HG03175 (cell line): ENCODE results near the gene ZSWIM4.

Experiments
- ATAC-seq: cut with Tn5 transposase; IDR thresholded peaks from one replicate; pipeline ENCODE4 v1.9.1; 2021; ENCODE audit warnings: mild to moderate bottlenecking, moderate library complexity; ENCODE audit not compliant: unreplicated experiment

Gene ZSWIM4

DNA sequence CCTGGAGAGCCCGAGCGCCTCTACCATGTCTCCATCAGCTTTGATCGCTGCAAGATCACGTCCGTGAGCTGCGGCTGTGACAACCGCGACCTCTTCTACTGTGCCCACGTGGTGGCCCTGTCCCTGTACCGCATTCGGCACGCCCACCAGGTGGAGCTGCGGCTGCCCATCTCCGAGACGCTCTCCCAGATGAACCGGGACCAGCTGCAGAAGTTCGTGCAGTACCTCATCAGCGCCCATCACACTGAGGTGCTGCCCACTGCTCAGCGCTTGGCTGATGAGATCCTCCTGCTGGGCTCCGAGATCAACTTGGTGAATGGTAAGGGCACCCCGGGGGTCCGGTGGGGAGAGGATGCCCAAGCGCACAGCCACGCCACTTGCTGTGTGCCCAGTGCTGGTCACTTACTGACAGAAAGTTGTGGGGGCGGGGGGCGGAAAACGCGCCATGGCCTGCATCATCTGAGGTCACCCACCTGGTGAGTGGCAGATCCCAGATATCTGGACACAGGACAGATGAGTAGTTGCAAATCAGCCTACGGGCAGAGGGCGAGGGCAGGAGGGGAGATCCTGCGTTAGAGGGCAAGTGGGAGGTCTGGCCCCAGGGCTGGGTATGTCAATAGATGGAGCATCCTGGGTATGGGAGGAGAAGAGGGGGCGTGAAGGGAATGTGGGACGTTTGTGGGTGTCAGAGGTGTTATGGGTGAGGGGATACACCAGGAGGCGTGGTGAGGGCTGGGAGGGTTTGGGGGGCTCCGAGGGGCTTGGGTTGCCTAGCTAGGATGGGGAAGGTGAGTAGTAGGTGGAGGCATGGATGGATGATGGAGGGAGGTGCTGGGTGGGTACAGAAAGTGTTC, 9.8 kb downstream of the ZSWIM4 start:
- ATAC-seq: no peak

DNA sequence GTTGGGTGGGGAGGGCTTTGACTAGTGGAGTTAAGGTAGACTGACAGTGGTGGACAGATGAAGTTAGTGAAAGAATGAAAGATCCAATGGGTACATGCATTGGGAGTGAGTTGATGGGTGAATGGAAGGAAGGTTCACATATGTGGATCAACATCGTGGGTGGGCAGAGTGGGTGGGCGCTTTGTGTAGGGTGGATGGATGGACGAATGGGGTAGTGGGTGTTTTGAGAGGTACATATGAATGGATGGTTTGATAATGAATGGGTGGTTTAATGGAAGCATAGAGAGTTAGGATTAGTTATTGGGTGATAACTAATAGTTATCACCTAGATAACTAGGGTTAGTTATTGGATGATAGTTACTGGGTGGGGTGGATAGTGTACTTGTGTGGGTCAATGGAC, 11.5 kb downstream of the ZSWIM4 start:
- no peak for ATAC-seq

DNA sequence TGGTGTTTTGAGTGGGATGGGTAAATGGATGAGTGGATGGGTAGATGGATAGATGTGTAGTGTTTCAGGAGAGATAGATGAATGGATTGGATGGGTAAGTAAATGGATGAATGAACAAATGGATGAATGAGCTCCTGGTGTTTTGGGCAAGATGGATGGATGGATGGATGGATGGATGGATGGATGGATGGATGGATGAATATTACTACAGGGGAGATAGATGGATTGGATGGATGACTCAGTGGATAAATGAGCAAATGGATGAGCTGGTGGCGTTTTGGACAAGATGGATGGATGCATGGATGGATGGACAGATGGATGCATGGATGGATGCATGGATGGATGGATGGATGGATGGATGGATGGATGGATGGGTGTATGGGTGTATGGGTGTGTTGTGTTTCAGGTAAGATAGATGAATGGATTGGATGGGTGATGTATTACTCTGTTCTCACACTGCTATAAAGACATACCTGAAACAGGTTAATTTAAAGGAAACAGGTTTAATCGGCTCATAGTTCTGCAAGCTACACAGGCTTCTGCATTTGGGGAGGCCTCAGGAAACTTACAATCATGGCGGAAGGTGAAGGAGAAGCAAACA, 12.3 kb downstream of the ZSWIM4 start:
- ATAC-seq: no peak

DNA sequence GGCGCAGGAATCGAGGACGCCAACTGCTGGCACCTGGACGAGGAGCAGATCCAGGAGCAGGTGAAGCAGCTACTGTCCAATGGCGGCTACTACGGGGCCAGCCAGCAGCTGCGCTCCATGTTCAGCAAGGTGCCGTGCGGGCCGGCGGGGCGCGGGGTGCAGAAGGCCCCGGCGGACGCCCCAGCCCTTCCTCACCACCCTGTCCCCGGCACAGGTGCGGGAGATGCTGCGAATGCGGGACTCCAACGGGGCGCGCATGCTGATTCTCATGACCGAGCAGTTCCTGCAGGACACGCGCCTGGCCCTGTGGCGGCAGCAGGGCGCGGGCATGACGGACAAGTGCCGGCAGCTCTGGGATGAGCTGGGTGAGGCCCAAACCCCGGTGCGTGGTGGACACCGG, 13.6 kb downstream of the ZSWIM4 start:
- ATAC-seq: no peak

DNA sequence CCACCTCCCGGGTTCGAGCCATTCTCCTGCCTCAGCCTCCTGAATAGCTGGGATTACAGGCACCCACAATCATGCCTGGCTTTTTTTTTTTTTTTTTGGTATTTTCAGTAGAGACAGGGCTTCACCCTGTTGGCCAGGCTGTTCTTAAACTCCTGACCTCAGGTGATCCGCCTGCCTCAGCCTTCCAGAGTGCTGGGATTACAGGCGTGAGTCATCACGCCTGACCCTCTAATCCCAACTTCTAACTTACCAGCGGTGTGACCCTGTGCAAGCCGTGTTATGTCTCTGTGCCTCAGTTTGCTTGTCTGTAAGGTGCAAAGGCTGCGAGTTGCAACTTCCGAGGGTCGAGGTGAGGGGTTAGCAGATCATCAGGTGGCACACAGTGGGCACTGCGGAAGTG, 17.3 kb downstream of the ZSWIM4 start:
- ATAC-seq: no peak

DNA sequence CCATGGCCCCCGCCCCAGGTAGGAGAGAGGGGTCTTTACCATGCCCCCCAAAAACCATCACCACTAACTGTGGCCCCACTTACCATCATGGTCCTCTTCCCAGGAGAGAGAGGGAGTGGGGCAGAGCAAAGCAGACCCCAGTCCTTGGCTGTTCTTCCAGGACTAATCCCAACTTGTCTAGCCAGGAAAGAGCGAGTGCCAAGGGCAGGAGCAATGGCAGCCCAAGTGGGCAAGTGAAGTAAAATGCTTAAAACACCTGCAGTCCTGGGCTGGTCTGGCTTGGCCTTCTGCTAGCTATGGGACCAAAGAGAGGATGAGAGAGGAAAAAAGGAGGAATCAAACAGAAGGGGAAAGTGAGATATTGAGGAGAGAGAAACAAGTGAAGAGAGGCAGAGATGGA, 17.9 kb downstream of the ZSWIM4 start:
- no peak for ATAC-seq

DNA sequence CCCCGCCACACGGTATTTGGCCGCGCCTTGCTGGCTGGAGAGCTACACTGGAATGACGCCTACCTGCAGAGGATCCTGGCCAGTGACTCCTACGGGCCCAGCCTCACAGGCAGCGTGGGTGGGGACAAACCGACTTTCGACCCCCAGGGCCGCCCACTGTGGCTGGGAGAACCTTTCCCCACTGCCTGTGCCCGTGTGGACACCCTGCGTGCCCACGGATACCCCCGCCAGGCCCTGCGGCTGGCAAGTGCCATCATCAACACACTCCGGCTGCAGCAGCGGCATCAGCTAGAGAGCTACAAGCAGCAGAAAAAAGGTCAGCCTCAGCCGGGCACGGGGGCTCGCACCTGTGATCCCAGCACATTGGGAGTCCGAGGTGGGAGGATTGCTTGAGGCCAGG, 19.3 kb downstream of the ZSWIM4 start:
- ATAC-seq: no peak

DNA sequence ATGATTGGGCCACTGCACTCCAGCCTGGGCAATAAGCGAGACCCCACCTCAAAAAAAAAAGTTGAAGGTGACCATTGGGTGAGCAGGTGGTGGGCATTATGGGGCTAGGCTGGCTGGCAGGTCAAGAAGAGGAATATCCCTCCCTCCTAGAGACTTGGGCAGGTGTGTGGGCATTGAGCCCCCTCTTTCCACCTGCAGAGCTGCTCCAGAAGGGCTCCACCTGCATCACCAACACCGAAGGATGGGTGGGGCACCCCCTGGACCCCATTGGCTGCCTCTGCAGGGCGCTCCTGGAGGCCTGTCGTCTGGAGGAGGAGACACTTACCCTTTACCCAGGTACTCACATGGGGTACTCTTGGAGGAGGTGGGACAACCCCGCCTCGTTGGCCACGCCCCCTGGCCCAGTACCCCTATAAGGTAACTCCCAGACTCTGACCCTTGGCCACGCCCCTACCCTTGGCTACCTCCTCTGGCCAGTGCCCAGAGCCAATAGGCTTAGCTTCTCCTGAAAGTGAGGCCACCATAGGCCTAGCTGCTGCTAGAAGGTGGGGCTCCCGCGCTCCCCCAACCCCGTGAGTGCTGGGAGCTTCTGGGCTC, 21.9 kb downstream of the ZSWIM4 start:
- ATAC-seq: peak; percentile 49

DNA sequence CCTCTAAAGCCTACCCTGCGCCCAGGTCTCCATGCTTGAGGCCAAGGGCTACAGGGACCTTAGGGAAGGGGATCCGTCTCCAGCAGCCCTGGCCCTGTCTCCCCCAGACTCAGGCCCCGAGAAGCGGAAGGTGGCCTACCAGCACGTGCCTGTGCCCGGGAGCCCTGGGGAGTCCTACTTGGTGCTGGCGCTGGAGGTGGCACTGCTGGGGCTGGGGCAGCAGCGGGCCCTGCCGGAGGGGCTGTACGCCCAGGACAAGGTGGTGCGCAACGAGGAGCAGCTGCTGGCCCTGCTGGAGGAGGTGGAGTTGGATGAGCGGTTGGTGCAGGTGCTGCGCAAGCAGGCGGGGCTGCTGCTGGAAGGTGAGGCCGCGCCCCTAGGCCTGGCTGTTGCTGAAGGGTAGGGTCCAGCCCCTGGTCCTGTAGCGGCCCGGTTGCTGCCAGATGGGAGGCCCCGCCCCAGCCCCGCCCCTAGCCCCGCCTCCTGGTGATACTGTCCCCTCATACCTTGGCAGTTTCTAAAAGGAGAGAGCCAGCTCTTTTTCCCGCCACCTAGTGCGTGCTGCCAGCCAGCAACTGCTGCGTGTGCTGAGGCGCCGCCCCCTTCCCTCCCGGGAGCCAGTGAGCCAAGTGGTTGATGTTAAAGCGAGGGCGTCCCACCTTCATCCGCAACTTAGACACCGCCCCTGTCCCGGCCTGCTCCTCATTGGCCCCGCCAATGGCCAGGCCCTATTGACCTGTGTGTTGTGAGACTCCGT, 22.6 kb downstream of the ZSWIM4 start:
- peak; percentile 46 for ATAC-seq

DNA sequence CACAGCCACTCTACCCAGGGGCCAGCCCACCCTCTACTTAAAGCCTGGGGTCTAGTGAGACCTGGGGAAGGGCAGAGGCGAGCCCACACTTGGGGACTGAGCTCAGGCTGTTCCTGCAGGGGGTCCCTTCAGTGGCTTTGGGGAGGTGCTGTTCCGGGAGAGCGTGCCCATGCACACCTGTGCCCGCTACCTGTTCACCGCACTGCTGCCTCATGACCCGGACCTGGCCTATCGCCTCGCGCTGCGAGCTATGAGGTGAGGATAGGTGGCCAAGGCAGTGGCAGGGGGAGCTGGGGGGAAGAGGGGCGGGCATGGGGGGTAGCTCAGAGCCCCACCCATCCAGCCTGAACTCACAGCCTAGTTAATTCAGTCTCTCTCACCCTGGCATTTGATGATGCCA, 24.0 kb downstream of the ZSWIM4 start:
- no peak for ATAC-seq

DNA sequence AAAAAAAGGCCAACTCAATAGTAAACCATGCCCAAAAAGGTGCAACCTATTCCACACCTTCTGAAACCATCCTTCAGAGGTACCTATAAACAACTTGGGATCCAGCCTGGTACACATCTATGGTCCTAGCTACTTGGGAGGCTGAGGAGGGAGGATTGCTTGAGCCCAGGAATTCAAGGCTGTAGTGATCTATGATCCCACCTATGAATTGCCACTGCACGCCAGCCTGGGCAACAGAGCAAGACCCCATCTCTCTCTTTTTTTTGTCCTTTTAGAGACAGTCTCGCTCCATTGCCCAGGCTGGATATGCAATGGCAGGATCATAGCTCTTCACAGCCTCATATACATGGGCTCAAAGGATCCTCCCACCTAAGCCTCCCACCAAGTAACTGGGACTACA, 26.0 kb downstream of the ZSWIM4 start:
- no peak for ATAC-seq

DNA sequence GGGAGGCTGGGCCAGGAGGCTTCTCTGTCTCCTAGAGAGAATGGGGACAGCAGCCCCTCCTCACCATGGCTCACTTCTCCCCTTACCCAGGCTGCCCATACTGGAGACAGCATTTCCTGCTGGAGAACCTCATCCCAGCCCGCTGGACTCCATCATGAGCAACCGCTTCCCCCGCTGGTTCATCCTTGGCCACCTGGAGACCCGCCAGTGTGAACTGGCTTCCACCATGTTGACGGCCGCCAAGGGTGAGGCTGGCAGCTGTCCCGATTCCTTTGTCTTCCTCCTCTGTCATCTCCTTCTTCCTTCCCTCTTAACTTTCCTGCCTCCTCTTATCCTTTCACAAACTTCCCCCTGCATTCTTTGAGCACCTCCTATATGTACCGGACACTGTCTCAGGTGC, 28.0 kb downstream of the ZSWIM4 start:
- ATAC-seq: no peak

DNA sequence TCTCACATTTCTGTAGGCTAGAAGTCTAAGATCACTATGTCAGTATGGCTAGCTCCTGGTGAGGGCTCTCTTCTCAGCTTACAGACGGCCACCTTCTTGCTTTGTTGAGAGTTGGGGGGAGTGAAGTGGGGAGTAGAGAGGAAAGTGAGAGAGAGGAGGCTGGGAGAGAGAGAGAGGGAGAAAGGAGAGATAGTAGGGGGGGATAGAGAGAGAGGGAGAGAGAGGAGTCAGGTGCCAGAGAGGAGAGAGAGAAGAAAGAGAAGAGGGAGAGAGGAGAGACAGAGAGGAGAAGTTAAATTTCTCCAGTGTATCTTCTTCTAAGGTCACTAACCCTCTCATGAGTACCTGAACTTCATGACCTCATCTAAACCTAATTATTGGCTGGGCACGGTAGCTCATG, 28.7 kb downstream of the ZSWIM4 start:
- ATAC-seq: no peak

DNA sequence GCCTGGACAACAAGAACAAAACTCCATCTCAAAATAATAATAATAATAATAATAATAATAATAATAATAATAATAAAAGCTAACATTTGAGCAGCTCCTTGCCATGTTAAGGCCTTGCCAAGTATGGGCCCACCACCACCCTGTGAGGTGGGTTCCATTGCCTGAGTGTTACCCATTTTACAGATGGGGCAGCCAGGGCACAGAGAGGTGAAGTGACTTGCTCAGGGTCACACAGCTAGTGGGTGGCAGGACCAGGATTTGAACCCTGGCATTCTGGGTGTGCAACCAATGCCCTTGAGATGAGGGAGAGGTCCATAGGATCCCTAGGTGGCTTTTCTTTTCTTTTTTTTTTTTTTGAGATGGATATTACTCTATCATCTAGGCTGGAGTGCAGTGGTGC, 29.5 kb downstream of the ZSWIM4 start:
- ATAC-seq: no peak

DNA sequence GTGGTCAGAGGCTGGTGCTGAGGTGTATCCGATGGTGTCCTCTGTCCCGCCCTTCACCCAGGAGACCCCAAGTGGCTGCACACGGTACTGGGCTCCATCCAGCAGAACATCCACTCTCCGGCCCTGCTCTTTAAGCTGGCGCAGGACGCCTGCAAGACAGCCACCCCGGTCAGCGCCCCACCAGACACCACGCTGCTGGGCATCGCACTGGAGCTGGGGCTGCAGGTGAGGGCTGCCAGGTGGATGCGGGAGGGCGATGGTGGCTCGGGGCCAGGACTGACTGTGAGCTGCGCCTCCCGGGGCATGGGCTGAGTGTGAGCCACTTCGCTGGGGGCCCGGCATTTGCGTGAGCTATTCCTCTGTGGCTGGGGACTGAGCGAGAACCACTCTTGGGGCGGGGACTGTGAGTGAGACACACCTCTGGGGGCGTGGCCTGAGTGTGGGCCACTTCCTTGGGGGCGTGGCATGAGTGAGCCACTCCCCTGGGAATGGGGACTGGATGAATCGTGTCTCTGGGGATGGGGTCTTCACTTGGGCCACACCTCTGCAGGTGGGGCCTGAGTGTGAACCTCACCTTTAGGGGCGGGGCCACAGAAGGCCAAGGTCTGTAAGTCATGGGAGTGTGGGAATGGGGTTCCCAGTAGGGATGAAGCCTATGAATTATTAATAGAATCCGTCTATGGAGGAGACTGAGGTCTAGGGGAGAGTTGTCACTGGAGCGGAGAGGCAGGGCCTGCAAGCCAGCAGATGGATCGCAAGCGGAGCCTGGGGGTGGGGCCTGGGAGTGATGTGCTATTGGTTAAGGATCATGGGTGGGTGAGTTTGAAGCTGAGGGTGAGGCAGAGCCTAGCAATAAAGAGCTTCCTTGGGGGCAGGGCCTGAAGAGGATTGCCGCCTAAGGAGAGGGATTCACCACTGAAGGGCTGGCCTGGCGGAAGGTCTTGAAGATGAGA, 30.5 kb downstream of the ZSWIM4 start:
- ATAC-seq: no peak

DNA sequence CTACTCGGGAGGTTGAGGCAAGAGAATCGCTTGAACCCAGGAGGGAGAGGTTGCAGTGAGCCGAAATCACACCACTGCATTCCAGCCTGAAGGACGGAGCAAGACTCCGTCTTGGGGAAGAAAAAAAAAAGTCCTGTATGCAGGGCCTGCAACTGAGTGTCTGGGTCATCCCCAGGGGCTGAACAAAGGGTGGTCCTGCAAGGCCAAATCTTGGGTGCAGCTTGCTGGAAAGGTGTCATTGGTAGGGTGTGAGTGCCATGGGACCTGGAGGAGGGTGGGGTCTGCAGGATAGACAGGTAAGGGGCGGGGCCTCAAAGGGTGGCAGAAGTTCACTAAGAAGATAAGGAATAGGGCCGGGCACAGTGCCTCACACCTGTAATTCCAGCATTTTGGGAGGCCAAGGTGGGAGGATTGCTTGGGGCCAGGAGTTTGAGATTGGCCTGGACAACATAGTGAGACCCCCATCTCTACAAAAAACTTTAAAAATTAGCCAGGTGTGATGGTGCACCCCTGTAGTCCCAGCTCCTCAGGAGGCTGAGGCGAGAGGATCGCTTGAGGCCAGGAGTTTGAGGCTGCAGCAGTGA, 31.5 kb downstream of the ZSWIM4 start:
- ATAC-seq: no peak

DNA sequence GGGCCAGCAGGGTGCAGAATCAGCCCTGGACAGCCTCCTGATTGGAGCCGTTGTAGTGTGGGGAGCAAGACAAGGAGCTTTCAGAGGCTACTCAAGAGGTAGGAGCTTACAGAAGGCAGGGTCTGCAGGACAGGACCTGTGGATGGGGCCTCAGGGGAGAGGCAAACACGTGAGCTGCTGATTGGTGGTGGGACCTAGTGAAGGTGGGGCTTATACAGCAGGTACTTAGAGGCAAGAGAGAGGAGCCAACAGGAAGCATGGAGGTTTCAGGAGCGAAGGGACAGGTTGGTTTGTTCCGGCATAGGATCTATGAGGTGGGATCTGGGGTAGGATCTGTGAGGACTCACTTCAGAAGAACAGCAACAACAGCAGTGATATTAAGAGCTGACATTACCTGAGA, 32.4 kb downstream of the ZSWIM4 start:
- ATAC-seq: no peak

DNA sequence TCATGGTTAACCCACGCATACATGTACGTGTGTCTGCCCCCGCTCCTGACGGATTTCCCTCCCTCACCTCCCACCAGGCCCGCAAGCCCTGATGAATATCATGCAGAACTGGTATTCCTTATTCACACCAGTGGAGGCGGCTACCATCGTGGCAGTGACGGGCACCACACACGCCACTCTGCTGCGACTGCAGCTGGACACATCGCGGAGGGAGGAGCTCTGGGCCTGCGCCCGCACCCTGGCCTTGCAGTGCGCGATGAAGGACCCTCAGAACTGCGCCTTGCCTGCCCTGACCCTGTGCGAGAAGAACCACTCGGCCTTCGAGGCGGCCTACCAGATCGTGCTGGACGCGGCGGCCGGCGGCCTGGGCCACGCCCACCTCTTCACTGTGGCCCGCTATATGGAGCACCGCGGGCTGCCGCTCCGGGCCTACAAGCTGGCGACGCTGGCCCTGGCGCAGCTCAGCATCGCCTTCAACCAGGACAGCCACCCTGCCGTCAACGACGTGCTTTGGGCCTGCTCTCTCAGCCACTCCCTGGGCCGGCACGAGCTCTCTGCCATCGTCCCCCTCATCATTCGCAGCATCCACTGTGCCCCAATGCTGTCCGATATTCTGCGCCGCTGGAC, 35.0 kb downstream of the ZSWIM4 start:
- no peak for ATAC-seq

DNA sequence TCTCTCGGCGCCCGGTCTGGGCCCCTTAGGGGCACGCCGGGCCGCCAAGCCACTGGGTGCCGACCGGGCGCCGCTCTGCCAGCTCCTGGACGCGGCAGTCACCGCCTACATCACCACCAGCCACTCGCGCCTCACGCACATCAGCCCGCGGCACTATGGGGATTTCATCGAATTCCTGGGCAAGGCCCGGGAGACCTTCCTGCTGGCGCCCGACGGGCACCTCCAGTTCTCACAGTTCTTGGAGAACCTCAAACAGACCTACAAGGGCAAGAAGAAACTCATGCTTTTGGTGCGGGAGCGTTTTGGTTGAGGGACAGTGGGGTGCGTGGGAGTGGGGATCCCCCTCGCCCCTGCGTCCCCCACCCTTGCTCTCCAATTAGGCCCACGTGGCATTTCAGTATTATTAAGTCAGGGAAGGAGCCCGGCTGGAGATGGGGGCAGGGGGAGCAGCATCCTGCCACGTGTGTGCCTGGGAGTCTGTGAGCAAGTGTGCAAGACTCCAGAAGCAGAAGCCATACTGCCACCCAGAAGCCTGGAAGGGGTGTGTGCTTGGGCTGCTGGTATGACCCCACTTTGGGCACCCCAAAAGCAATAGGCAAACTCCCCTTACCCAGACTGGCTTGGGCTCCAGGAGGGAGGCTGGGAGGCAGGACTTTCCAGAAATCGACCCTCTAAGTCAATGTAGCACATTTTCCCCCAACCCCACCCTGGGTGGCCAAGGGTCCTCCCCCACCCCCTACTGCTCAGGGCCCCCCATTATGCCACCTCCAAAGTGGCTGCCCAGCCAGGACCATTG, 35.7 kb downstream of the ZSWIM4 start:
- ATAC-seq: no peak
